Measurements from ENCODE around the gene CLUH.

DNA sequence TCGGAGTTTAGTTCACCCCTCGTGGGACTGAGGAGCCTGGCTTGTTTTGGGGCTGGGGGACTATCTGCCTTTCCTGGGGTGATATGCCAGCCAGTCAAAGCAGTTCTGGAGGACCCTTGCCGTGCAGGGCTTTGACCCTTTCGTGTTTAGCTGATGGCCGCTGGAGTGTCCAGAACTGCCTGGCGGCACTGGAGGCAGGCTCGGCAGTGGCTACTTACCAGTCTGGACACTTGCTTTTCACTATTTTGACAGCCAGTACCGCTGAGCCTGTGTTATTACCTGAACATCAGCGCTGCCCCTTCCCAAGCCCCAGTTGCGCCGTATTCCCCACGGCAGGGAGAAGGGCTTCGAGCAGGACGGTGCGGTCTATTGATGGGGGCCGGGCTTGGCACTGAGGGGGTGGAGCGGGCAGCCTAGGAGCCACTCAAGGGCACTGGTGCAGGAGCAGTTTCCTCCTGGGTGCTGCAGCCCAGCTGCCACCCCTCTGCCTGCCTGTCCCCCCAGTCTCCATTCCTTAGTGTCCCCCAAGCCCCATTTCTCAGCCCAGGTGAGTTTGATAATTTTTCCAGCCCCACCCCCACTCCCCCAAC, 19.3 kb upstream of the CLUH start:
- no peak for TF ChIP-seq POLR2AphosphoS5 (IDR thresholded peaks at IDR 0.05)
- TF ChIP-seq, protein P1, sequence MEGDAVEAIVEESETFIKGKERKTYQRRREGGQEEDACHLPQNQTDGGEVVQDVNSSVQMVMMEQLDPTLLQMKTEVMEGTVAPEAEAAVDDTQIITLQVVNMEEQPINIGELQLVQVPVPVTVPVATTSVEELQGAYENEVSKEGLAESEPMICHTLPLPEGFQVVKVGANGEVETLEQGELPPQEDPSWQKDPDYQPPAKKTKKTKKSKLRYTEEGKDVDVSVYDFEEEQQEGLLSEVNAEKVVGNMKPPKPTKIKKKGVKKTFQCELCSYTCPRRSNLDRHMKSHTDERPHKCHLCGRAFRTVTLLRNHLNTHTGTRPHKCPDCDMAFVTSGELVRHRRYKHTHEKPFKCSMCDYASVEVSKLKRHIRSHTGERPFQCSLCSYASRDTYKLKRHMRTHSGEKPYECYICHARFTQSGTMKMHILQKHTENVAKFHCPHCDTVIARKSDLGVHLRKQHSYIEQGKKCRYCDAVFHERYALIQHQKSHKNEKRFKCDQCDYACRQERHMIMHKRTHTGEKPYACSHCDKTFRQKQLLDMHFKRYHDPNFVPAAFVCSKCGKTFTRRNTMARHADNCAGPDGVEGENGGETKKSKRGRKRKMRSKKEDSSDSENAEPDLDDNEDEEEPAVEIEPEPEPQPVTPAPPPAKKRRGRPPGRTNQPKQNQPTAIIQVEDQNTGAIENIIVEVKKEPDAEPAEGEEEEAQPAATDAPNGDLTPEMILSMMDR (IDR thresholded peaks at IDR 0.05), result no peak
- TF ChIP-seq POLR2A (IDR thresholded peaks at IDR 0.05), result no peak
- no peak for TF ChIP-seq EP300 (IDR thresholded peaks at IDR 0.05)

Data from gastroesophageal sphincter (tissue), 3 donors.